ENCODE measurements around the gene NR6A1.

DNA sequence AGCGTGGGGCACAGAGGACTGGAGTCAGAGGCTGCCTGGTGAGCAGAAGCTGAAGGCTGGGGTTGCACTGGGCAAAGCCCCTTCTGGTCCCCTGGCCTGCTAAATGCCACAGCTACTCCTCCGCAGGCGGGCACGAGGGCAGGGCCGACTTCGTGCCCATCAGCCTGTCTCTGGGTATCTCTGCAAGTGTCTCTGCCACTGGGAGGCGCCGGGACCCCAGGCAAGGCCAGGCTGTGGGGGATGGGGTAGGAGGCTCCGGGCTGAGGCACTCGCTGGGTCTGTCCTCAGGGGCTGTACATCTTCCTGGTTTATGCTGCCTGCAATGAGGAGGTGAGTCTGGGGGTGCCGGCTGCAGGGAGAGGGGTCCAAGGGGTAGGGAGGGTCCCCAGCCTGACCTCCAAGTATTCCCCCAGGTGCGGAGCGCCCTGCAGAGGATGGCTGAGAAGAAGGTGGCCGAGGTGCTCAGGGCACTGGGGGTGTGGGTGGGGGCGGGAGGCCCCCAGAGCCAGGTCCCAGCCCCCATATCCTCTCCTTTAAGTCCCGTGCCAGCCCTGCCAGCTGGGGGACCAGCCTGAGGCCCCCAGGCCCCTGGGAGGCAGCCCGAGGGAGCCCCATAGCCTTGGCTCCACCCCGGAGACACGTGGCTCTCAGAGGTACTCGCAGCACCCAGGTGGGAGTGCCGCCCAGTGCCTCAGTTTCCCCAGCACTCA, 295.8 kb downstream of the NR6A1 start:
- TF ChIP-seq POLR2A (IDR thresholded peaks at IDR 0.05; ENCODE audit: low read depth, low read length) (no peak), POLR2AphosphoS5 (IDR thresholded peaks at IDR 0.05; ENCODE audit: low read depth, low read length) (no peak), TAF1 (IDR thresholded peaks at IDR 0.05; ENCODE audit: borderline replicate concordance, low read depth, low read length) (no peak)

Measured in GM12892 (cell line).